Esophagus squamous epithelium (tissue), 5 donors: ENCODE measurements around the gene ASNSD1. TPM values are rescaled to one million over a fixed set of nuclear protein-coding genes. Genes with fewer than 3 reads are reported as not detected.

Experiments
- DNase-seq: peaks from one replicate; lab custom pipeline; 2025; lab: John Stamatoyannopoulos, UW
- H3K27ac ChIP-seq, 4 donors: fragments of 200-600 bp; sonication (generic); one replicate each; pipeline ENCODE4 v1.5.1; 2016 to 2019; ENCODE audit warnings: mild to moderate bottlenecking in 1 of 4
- H3K27me3 ChIP-seq, 4 donors: fragments of 200-600 bp; sonication (generic); 1 replicate in 3 of 4; 2 replicates in 1 of 4; pipeline versions ENCODE4 v1.5.1 to v1.6.0; 2017 to 2021; ENCODE audit warnings: antibody characterized with exemption in 1 of 4
- H3K36me3 ChIP-seq, 3 donors: fragments of 200-600 bp; sonication (generic); one replicate each; pipeline ENCODE4 v1.5.1; 2016 to 2019
- H3K4me1 ChIP-seq, 3 donors: fragments of 200-600 bp; sonication (generic); one replicate each; pipeline ENCODE4 v1.5.1; 2017 to 2019
- H3K4me3 ChIP-seq, 4 donors: fragments of 200-600 bp; sonication (generic); 1 replicate in 3 of 4; 2 replicates in 1 of 4; pipeline ENCODE4 v1.5.1; 2016 to 2019; ENCODE audit warnings: mild to moderate bottlenecking in 2 of 4, moderate library complexity in 1 of 4
- H3K9me3 ChIP-seq, 3 donors: fragments of 200-600 bp; sonication (generic); one replicate each; pipeline ENCODE4 v1.5.1; 2016 to 2019
- CTCF ChIP-seq, 6 experiments: fragments of 450-650 bp in 4 of 6; fragments of 200-600 bp in 2 of 6; sonication (generic) in 2 of 6; IDR thresholded peaks; one replicate each; pipeline ENCODE4 v1.5.1; 2016 to 2019; ENCODE audit warnings: antibody characterized with exemption in 6 of 6, mild to moderate bottlenecking in 4 of 6, moderate library complexity in 4 of 6
- POLR2A ChIP-seq, 4 donors: fragments of 450-650 bp; IDR thresholded peaks; one replicate each; pipeline ENCODE4 v1.6.1; 2017; ENCODE audit warnings: antibody characterized with exemption in 4 of 4, mild to moderate bottlenecking in 4 of 4, moderate library complexity in 3 of 4
- WGBS, 2 donors: methylation state at CpG; one replicate each; pipeline ENCODE4 v1.1.5; 2018; 5-methylcytosine and 5-hydroxymethylcytosine counted together
- intact Hi-C: fragments of 100-400 bp; cut with DNase I; formaldehyde crosslinking; loops from one replicate; pipeline ENCODE4 v1.15.0; 2022
- total RNA-seq, 4 donors: library from RNA; depleted of rRNA; stranded (reverse); fragments of >200 nt; gene quantifications; one replicate each; pipeline ENCODE4 v1.1.0, GENCODE V29; 2016
- donor health status: DM: yes; HTN: yes; CAD: no.

The ASNSD1 gene
- total RNA-seq, 4 donors from 2014 or later: 32.4 to 72.0 (median 38.0) TPM

DNA sequence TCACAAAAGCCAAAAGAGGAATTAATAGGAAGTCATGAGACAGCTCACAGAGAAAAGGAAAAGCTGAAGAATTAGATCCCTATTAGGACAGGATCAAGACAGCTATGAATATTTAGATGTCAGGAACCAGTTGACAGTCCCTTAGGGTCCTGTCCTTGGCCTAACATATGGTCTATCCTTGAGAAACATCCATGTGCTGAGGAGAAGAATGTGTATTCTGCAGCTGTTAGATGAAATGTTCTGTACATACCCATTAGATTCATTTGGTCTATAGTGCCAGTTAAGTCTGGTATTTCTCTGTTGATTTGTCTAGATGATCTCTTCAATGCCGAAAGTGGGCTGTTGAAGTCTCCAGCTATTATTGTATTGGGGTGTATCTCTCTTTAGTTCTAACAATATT is 43.1 kb upstream of the ASNSD1 start:
- Histone ChIP-seq H3K36me3 (no peaks in the 10 kb centered on the region), H3K9me3 (no peaks in the 10 kb centered on the region), H3K4me3 (no peak overlapping the region), H3K27ac (no peak overlapping the region), H3K4me1 (peaks cover 6 to 20% (median 9%) of the 10 kb centered on the region in 3 donors), H3K27me3 (no peaks in the 10 kb centered on the region)
- intact Hi-C loops: no loop called here
- 0% methylated on average over 1 of the region's 1 CpG for WGBS, 2 donors
- DNase-seq: no peak
- no peak for TF ChIP-seq POLR2A (IDR thresholded peaks at IDR 0.05)
- no peak for TF ChIP-seq CTCF (IDR thresholded peaks at IDR 0.05)

DNA sequence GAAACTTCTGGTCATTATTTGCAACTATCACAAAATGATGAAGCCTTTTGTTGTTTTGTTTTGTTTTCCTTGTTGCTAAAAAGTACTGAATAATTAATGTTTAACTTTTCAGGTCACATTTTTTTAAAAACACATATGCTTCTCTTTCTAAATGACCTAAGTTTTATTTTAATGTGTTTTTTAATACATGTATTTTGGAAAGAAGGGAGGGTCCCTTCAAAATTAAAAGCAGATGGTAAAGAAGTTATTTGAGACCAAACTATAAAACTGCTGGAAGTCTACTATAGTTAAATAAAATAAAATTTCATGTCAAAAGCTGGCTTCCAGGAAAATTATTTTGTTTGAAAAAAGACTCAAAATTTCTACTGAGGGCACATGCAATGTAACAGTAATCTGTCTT is 39.5 kb upstream of the ASNSD1 start:
- no peak overlapping the region for H3K4me3 ChIP-seq
- TF ChIP-seq CTCF (IDR thresholded peaks at IDR 0.05) (no peak), POLR2A (IDR thresholded peaks at IDR 0.05) (no peak)
- H3K27me3 ChIP-seq: no peaks in the 10 kb centered on the region
- no peaks in the 10 kb centered on the region for H3K4me1 ChIP-seq
- no peaks in the 10 kb centered on the region for H3K36me3 ChIP-seq
- no peak for DNase-seq
- no peak overlapping the region for H3K27ac ChIP-seq
- H3K9me3 ChIP-seq: no peaks in the 10 kb centered on the region
- intact Hi-C loops: no loop called here

DNA sequence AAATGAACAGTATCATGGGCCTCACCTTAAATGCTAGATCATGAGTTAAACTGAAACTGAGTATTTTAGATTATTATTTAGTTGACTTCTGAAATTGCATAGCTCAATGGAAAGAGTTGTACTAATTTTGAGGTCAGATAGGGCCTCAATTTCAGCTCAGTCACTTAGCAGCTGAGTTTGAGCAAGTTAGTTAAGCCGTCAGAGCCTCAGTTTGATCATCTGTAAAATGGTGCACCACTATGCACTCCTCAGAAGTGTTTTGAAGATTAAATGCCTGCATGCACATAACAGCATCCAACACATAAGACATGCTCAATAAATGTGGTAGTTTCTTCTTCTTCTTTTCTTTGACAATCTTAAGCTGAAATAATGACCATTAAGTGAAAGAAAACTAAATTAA is 38.2 kb upstream of the ASNSD1 start:
- Histone ChIP-seq H3K4me1 (no peaks in the 10 kb centered on the region), H3K27ac (no peak overlapping the region), H3K36me3 (no peaks in the 10 kb centered on the region), H3K27me3 (no peaks in the 10 kb centered on the region), H3K9me3 (no peaks in the 10 kb centered on the region), H3K4me3 (no peak overlapping the region)
- no peak for DNase-seq
- 85% methylated on average over 1 of the region's 1 CpG for WGBS, 2 donors
- no peak for TF ChIP-seq POLR2A (IDR thresholded peaks at IDR 0.05)
- TF ChIP-seq CTCF (IDR thresholded peaks at IDR 0.05): no peak
- intact Hi-C loops: no loop called here

DNA sequence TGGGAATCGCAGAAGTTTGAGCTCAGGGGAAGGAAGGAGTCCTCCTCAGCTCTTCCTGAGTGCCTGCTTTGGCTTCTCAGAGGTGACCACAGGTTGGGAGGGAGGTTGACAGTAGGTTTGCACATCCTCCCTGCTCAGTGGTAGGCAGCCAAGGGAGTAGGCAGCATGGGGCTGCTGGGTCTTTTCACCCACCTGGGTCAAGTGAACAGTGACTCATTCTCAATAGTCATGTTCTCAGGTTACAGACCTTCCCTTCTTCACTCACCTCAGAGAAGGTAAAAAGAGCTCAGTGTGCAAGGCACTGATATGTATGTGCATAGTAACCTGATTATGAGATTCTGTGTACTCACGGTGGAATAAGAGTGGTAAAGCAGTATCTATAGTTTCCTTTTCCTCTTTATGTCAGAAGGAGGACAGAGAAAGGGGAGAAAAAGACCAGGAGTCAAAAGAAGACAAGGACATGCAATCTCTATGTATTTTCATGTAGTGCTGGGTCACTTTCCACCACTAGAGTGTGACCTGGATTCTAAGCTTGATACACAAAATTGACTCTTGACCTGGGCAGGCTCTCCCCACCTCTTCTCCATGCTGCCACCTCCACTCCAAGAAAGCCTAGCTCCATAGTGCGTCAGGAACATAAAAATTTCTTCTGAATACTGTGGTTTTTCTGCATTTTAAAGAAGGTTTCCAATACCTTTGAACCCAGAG is 36.5 kb upstream of the ASNSD1 start:
- no peaks in the 10 kb centered on the region for H3K9me3 ChIP-seq
- intact Hi-C loops: no loop called here
- 67 to 72% methylated on average over 3 of the region's 3 CpGs for WGBS, 2 donors
- peaks cover 0 to 10% (median 4%) of the 10 kb centered on the region in 3 donors for H3K4me1 ChIP-seq
- no peak overlapping the region for H3K4me3 ChIP-seq
- H3K27me3 ChIP-seq: no peaks in the 10 kb centered on the region
- H3K36me3 ChIP-seq: no peaks in the 10 kb centered on the region
- TF ChIP-seq POLR2A (IDR thresholded peaks at IDR 0.05): no peak
- no peak for TF ChIP-seq CTCF (IDR thresholded peaks at IDR 0.05)
- H3K27ac ChIP-seq: no peak overlapping the region
- DNase-seq: no peak

DNA sequence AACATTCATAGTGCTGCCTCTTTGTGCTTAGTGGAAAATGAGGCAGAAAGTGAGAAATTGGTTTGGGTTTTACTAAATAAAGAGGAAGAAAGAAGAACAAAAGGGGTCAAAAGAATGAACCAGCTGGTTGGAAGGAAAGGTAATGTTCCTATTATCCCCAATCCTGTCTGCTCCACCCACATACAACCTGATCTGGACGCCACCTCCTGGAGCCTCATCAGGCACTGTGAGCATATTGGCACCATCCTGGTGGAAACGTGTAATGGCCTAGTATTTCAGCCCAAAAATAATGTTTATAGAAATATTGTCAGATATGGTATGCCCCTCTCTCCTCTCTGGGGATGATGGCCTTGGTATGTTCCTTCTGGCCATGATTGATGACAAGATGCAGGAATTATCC is 35.6 kb upstream of the ASNSD1 start:
- intact Hi-C loops: no loop called here
- TF ChIP-seq POLR2A (IDR thresholded peaks at IDR 0.05) (no peak), CTCF (IDR thresholded peaks at IDR 0.05) (no peak)

More for the DNA sequence above, 35.6 kb upstream of the ASNSD1 start:
- no peaks in the 10 kb centered on the region for H3K36me3 ChIP-seq
- no peak overlapping the region for H3K27ac ChIP-seq
- no peak for DNase-seq
- no peaks in the 10 kb centered on the region for H3K27me3 ChIP-seq
- 83 to 95% methylated on average over 2 of the region's 2 CpGs for WGBS, 2 donors
- peaks cover 0 to 10% (median 4%) of the 10 kb centered on the region in 3 donors for H3K4me1 ChIP-seq
- no peaks in the 10 kb centered on the region for H3K9me3 ChIP-seq
- H3K4me3 ChIP-seq: no peak overlapping the region
